Fibroblast of skin of scalp (primary cell): ENCODE measurements around the gene CHMP6.

Source experiments
- DNase-seq: peaks from one replicate; pipeline ENCODE4 v3.0.0-alpha.2; 2013

Gene CHMP6

GRCh38 chr17:80992948-80993624, 1.4 kb downstream of the CHMP6 start:
- no peak for DNase-seq

GRCh38 chr17:80995131-80995530, 3.5 kb downstream of the CHMP6 start:
- DNase-seq, result no peak

DNA sequence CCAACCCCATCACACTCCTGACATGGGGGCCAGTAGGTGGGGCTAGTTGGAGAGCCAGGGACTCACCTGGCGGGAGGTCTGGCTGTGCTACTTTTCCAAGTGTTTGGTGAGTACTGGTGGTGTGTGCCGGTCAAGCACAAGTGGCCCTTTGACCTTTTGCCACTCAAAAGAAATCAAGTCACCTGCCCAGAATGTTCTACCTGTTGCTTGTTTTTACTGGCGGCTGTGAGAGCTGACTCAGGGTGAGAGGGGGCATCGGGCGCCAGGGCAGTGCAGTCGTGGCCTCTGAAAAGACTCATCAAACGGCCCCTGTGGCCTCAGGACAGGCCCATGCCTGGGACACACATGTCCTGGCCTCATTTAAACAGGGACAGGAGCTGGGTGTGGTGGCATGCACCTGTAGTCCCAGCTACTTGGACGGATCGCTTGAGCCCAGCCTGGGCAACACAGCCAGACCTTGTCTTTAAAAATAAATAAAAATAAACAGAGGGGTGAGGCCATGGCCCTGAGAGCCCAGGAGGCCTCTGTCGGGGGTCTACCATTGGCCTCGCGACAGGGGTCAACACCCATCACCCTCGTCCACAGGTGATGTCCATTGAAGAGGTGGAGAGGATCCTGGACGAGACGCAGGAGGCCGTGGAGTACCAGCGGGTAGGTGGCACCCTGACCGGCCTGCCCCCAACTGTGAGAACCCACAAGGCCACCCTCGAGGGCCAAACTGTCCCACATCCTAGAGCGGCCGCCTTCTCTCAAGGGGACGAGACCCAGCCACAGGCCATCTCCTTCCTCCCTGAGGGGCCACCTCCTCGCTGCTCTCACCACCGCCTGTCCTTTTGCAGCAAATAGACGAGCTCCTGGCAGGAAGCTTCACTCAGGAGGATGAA, 5.0 kb downstream of the CHMP6 start:
- DNase-seq, result no peak

DNA sequence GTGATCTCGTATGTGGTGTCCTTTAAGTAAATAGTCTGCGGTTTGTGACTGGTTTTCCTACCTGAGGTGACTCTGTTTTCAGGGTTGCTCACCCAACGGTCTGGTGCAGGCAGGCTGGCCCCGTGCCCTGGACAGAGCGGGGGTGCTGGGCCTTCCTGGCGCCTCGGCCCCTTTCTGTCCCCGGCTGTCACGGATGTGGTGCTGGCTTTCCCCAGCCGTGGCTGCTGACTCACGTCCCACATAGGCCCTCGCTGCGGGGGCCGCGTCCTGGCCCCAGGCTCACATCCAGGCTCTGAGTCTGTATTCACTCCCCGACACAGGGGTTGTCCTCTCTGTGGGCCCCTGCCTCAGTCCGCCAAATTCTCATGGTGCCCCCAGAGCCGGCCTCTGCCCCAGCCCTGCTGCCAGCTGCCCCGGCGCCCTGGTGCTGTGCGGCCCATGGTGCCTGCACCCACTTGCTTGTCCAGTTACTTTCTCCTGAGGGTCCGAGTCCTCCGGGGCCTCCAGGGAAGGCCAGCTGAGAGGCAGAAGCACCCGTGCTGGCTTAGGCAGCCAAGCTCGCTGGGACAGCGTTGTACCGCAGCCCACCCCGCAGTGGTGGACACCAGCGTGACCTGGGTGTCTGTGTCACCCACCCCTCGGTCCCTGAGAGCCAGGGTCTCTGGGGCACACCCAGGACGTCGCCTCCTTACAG, 5.9 kb downstream of the CHMP6 start:
- peak; percentile 36 for DNase-seq

DNA sequence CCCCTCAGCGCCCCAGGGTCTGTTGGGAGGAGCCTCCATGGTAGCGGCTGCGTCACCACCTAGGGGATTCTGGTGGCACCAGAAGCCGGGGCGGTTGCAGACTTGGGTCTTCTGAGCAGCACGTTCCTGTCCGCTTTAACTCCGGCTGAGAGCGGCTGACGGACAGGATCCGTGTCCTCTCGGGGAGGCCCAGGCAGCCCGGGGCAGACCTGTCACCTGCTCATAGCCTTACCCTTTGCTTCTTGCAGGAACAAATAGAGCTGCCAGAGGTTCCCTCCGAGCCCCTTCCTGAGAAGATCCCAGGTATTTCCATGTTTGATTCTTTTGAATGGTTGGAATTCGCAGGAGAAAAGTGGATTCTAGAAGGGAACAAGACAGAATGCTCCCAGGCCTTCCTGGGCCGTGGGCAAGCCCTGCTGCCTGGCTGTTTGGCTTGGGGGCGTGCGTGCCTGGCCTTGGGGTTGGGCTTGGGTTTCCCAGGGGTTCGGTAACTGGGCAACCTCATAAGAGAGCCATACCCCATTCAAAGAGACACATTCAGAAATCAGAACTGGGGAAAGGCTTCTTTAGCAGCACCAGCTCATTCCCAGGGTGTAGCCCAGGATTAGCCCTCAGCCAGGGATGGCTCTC, 6.6 kb downstream of the CHMP6 start:
- DNase-seq, result no peak

- no peak for DNase-seq
Observed at GRCh38 chr17:80998748-80999535, 7.3 kb downstream of the CHMP6 start.

DNA sequence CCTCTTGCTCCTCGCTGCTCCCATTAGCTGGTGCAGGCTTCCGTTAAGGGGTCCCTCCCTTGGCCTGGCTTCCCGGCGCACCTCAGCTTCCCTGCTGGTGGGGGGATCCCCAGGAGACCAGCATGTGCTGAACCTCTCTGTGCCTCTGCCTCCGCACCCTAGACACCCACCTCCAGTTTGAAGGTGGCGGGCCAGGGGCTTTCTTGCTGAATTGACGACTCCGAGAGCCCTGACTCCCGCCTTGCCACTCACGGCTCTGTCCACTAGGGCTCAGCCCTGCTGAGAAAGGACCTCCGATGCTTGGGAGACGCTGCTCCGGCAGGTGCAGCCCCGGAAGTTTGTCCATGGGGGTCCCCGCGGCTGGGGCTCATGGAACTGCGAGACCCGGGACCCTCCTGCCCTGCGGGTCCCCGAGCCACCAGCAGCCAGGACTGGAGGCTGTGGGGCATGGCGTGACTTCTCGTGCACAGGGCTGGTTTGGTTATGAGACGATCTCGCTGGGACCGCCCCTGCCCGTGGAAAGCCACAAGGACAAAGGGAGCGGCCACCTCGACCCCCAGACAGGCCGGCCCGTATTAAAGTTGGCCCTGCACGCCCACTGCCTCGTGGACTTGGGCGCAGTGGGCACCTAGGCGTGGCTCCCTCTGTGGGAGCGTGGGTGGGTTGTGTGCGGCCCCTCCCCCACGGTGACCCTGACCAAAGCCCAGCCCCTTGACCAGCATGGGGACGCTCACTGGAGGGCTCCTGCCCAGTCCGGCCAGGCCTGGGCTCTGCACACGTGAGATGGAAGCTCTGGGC, 8.1 kb downstream of the CHMP6 start:
- no peak for DNase-seq

- DNase-seq, result no peak
Observed at GRCh38 chr17:81000334-81000630, 8.6 kb downstream of the CHMP6 start.

DNA sequence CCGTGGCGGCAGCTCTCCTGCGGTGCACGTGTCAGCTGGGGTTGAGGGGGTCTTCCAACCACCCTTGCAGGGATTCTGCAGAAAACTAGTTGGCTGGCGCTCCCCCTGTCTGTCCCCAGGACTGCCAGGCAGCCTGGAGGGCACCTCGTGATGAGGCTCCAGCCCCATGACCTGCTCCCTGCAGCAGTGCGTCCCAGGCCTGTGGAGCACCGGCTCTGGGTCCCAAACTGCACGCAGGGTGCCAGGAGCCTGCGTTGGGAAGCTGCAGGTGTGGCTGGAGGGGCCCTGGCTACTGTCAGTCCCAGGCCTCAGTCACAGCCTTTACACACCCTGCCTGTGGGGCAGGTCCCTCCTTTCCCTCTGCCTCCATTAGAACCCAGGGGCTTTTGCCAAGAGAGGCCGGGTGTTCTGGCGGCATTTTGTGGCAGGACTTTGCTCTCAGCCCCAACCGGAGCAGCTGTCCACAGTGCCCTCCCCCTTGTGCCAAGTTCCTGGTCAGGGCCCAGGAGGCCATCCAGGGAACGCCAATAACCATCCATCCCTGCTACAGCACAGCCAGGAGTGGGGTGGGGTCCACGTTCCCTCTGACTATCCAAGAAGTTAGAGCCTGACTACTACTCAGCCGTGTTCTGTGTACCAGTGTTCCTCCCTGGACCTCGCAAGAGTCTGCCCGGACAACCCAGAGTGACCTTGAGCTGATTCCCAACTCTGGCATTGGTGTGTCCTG, 9.2 kb downstream of the CHMP6 start:
- DNase-seq, result no peak

DNA sequence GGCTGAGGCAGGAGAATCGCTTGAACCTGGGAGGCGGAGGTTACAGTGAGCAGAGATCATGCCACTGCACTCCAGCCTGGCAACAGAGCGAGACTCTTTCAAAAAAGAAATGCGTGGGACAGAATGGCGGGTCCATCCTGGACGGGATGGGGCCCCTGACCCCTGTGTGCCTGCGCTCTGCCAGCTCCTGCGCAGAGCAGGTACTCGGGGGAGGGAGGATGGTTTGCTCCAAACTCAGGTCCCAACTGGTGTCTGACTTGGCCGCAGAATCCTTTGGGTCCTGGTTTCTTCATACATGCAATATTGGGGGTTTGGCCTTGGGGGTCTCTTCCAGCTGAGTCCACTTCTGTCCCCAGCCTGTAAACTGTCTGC, 10.4 kb downstream of the CHMP6 start:
- DNase-seq, result no peak

DNA sequence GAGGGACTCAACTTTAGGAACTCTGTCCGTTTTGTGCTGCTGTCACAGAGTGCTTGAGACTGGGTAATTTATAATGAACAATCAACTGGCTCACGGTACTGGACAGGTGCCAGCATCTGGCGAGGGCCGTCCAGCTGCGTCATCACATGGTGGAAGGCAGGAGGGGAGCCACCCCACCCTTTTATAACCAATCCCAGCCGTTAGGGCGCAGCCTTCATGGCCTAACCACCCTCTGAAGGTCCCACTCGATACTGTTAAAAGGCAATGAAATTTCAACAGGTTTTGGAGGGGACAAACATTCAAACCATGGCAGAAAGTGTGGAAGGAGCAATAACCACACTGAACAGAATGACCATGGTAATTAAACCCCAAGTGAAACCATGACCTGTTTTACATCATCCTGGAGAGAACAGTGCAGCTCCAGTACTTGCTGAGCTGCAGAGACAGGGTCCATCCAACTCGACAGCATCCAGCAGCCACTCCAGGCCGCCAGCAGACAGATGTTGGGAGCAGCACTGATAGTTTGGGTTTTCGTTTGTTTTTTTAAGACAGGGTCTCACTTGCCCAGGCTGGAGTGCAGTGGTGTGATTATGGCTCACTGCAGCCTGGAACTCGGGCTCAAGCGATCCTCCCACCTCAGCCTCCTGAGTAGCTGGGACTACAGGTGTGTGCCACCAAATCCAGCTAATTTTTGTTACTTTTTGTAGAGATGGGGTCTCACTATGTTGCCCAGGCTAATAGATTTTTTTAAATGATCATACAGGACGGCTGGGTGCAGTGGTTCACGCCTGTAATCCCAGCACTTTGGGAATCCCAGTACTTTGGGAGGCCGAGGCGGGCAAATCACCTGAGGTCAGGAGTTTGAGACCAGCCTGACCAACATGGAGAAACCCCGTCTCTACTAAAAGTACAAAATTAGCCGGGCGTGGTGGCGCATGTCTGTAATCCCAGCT, 11.0 kb downstream of the CHMP6 start:
- peak; percentile 53 for DNase-seq

- no peak for DNase-seq
Observed at GRCh38 chr17:81003711-81004475, 12.3 kb downstream of the CHMP6 start.

- DNase-seq, result no peak
Observed at GRCh38 chr17:81006891-81007290, 15.2 kb downstream of the CHMP6 start.

GRCh38 chr17:81008140-81008539, 16.5 kb downstream of the CHMP6 start:
- no peak for DNase-seq

- no peak for DNase-seq
Observed at GRCh38 chr17:81009136-81009535, 17.5 kb downstream of the CHMP6 start.

DNA sequence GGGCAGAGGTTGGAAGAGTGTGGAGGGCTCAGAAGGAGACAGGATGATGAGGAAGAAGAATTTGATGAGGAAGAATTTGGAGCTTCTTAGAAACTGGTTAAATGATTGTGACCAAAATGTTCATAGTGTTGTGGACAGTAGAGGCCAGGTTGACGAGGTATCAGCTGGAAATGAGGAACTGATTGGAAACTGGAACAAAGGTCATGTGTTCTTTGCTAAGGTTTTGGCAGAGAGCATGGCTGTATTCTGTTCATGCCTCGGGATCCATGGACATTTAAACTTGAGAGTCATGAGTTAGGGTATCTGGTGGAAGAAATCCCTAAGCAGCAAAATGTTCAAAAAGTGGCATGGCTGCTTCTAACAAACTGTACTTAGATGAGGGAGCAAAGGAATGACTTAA, 19.3 kb downstream of the CHMP6 start:
- no peak for DNase-seq

GRCh38 chr17:81011951-81012350, 20.3 kb downstream of the CHMP6 start:
- DNase-seq, result peak; percentile 36

DNA sequence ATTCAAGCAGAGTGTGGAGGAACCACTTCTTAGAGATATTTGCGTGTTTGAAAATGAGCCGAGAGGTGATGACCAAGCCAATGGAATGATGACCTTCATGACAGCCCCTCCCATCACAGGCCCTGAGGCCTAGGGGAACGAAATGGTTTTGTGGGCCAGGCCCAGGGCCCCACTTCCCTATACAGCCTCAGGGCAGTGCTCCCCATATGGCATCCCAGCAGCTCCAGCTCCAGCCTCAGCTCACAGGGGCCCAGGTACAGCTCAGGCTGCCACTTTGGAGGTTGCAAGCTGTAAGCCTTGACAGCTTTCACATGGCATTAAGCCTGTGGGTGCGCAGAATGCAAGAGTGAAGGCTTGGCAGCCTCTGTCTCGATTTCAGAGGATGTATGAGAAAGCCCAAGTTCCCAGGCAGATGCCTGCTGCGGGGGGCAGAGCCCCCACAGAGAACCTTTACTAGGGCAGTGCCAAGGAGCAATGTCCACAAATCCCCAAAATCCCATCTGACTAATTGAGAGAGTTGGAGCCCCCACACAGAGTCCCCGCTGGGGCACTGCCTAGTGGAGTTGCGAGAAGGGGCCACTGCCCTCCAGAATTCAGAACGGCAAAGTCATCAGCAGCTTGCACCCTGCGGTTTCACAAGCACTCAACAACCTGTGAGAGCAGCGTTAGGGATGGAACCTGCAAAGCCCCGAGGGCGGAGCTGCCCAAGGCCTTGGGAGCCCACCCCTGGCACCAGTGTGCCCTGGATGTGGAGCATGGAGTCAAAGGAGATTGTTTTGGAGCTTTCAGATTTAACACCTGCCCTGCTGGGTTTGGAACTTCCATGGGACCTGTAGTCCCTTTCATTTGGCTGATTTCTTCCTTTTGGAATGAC, 21.2 kb downstream of the CHMP6 start:
- DNase-seq, result no peak
